GM12878 (cell line): Measurements from ENCODE around the gene TRIM63. TPM values are rescaled to one million over a fixed set of nuclear protein-coding genes. Genes with fewer than 3 reads are reported as not detected.

Experiments used
- ATAC-seq: fragments of 200-7000 bp; cut with Tn5 transposase; 3 replicates; pipeline ENCODE4 v1.9.1; 2020; ENCODE audit warnings: mild to moderate bottlenecking, moderate library complexity
- BruUV-seq: library from RNA; stranded (reverse); fragments of 400-500 nt; replicated peaks from 2 replicates; lab custom pipeline; 2021; lab: Mats Ljungman, UMichigan
- CTCF ChIA-PET: fragments of 300-600 bp; sonication (Branson Sonifier 250); formaldehyde crosslinking; extraction: SDS; loops from one replicate; lab custom pipeline; 2021; ENCODE audit warnings: inconsistent platforms; lab: Yijun Ruan, JAX
- POLR2A ChIA-PET: fragments of 350-600 bp; formaldehyde crosslinking; extraction: SDS; loops from one replicate; lab custom pipeline; 2021; ENCODE audit warnings: inconsistent platforms; lab: Charles Lee
- RAD21 ChIA-PET: fragments of 300-600 bp; sonication (Branson Sonifier 250); formaldehyde crosslinking; loops from one replicate; lab custom pipeline; 2023; ENCODE audit warnings: antibody characterized with exemption; ENCODE audit not compliant: unreplicated experiment; lab: Charles Lee
- SMC1A ChIA-PET: fragments of 300-600 bp; sonication (Branson Sonifier 250); formaldehyde crosslinking; loops from one replicate; lab custom pipeline; 2023; ENCODE audit not compliant: unreplicated experiment, uncharacterized antibody; lab: Charles Lee
- DNase-seq: peaks from one replicate; pipeline ENCODE4 v3.0.0-alpha.2; 2011; ENCODE audit warnings: low read depth, low spot score
- FAIRE-seq: peaks from 3 replicates; lab custom pipeline; 2011; peaks lifted over from hg19 to GRCh38; lab: Jason Lieb, UNC
- H2AFZ ChIP-seq: 2 replicates; pipeline ENCODE4 v1.6.0; 2011; ENCODE audit warnings: low read depth, low read length, control low read depth; ENCODE audit not compliant: control insufficient read depth
- H3K27ac ChIP-seq: 2 replicates; pipeline ENCODE4 v1.5.1; 2011; ENCODE audit warnings: control low read depth; ENCODE audit not compliant: control insufficient read depth, insufficient read depth
- H3K27me3 ChIP-seq, 2 experiments: replicated peaks in 1 of 2; 2 replicates each; pipeline versions ENCODE4 v1.6.0 to v1.6.1; 2011; ENCODE audit warnings: low read length in 1 of 2; ENCODE audit not compliant: control insufficient read depth in 2 of 2, insufficient read depth in 2 of 2
- H3K36me3 ChIP-seq, 2 experiments: 2 replicates each; pipeline ENCODE4 v1.5.1; 2011; ENCODE audit warnings: low read length in 1 of 2; ENCODE audit not compliant: control insufficient read depth in 2 of 2, insufficient read depth in 2 of 2
- H3K4me1 ChIP-seq: 2 replicates; pipeline ENCODE4 v1.6.1; 2011; ENCODE audit warnings: mild to moderate bottlenecking, low read length, moderate library complexity, mixed read lengths; ENCODE audit not compliant: control insufficient read depth, insufficient read depth
- H3K4me2 ChIP-seq: 2 replicates; pipeline ENCODE4 v1.6.0; 2011; ENCODE audit warnings: control low read depth; ENCODE audit not compliant: control insufficient read depth, insufficient read depth
- H3K4me3 ChIP-seq: fragments of 200-600 bp; sonication (generic); 2 replicates; pipeline ENCODE4 v1.5.1; 2016
- H3K79me2 ChIP-seq: 2 replicates; pipeline ENCODE4 v1.6.0; 2011; ENCODE audit warnings: low read length; ENCODE audit not compliant: control insufficient read depth, insufficient read depth
- H3K9ac ChIP-seq: 2 replicates; pipeline ENCODE4 v1.8.0; 2011; ENCODE audit warnings: low read length, control low read depth, mixed read lengths; ENCODE audit not compliant: control insufficient read depth, insufficient read depth
- H3K9me3 ChIP-seq: replicated peaks from 3 replicates; pipeline ENCODE4 v1.5.1; 2011; ENCODE audit warnings: mild to moderate bottlenecking, low read length; ENCODE audit not compliant: control insufficient read depth, insufficient read depth
- H4K20me1 ChIP-seq: 2 replicates; pipeline ENCODE4 v1.6.0; 2011; ENCODE audit not compliant: control insufficient read depth, insufficient read depth
- ASH2L ChIP-seq: fragments of 300-600, 200-600 bp; sonication (generic); IDR thresholded peaks from 2 replicates; pipeline ENCODE4 v1.6.1; 2017; ENCODE audit warnings: low read depth, mild to moderate bottlenecking, borderline replicate concordance
- BCLAF1 ChIP-seq: fragments of 450-650 bp; IDR thresholded peaks from 2 replicates; pipeline ENCODE4 v1.6.1; 2017; ENCODE audit warnings: antibody characterized with exemption, mild to moderate bottlenecking, moderate library complexity
- CBX3 ChIP-seq: fragments of 200-600 bp; sonication (generic); IDR thresholded peaks from 2 replicates; pipeline ENCODE4 v1.6.1; 2016; ENCODE audit warnings: low read depth, borderline replicate concordance
- CEBPB ChIP-seq, 2 experiments: fragments of 150-350 bp in 1 of 2; IDR thresholded peaks; 2 replicates each; pipeline ENCODE4 v1.6.1; 2012 to 2014; ENCODE audit warnings: low read depth in 2 of 2, low read length in 2 of 2, borderline replicate concordance in 1 of 2, inconsistent platforms in 1 of 2
- CREB1 ChIP-seq: IDR thresholded peaks from 2 replicates; pipeline ENCODE4 v1.6.1; 2012; ENCODE audit warnings: low read depth, mild to moderate bottlenecking, inconsistent platforms
- EZH2 ChIP-seq: IDR thresholded peaks from 2 replicates; pipeline ENCODE4 v1.6.1; 2012; ENCODE audit warnings: low read depth, mild to moderate bottlenecking, control low read depth, inconsistent platforms, low read length, borderline replicate concordance; ENCODE audit not compliant: control insufficient read depth
- LARP7 ChIP-seq: fragments of 450-650 bp; IDR thresholded peaks from 2 replicates; pipeline ENCODE4 v1.6.1; 2017; ENCODE audit warnings: mild to moderate bottlenecking
- MTA2 ChIP-seq: fragments of 450-650 bp; IDR thresholded peaks from 2 replicates; pipeline ENCODE4 v1.6.1; 2016; ENCODE audit warnings: low read depth, mild to moderate bottlenecking, moderate library complexity
- NR2F1 ChIP-seq: fragments of 450-650 bp; conservative IDR thresholded peaks from 2 replicates; pipeline ENCODE4 v1.6.1; 2017; ENCODE audit warnings: mild to moderate bottlenecking
- PML ChIP-seq: IDR thresholded peaks from 2 replicates; pipeline ENCODE4 v1.6.1; 2012; ENCODE audit warnings: low read length, inconsistent platforms
- SUPT20H ChIP-seq: IDR thresholded peaks from 2 replicates; pipeline ENCODE4 v1.6.1; 2011; ENCODE audit warnings: low read depth, mild to moderate bottlenecking, low read length, moderate library complexity, borderline replicate concordance; ENCODE audit not compliant: control insufficient read depth
- USF1 ChIP-seq: IDR thresholded peaks from 2 replicates; pipeline ENCODE4 v1.6.1; 2011; ENCODE audit warnings: borderline replicate concordance, low read depth, mild to moderate bottlenecking, moderate library complexity, mixed read lengths, low read length; ENCODE audit not compliant: insufficient read depth; ENCODE audit errors: extremely low read length
- WGBS: methylation state at CpG from one replicate; pipeline ENCODE4 v1.1.6; 2016; ENCODE audit warnings: low lambda C conversion rate; ENCODE audit not compliant: insufficient replicate concordance, insufficient coverage; ENCODE audit errors: missing lambda C conversion rate; 5-methylcytosine and 5-hydroxymethylcytosine counted together
- in situ Hi-C: fragments of 300-500 bp; cut with MboI; formaldehyde crosslinking; loops from 9 replicates; pipeline ENCODE4 v1.14.3; 2018; ENCODE audit warnings: mixed read lengths
- intact Hi-C: fragments of 100-400 bp; cut with micrococcal nuclease; formaldehyde crosslinking; loops from one replicate; pipeline ENCODE4 v1.14.2; 2022; ENCODE audit not compliant: unreplicated experiment
- polyA plus RNA-seq, 11 experiments: library from polyadenylated mRNA; depleted of rRNA in 4 of 11; unstranded in 6 of 11; stranded (reverse) in 5 of 11; fragments of >200 nt; fragmentation: Nextera tagmentation in 4 of 11; fragmentation: Illumina TruSeq in 1 of 11; extraction: Ambion mirVana in 4 of 11; extraction: Trizol in 1 of 11; gene quantifications; 1 replicate in 1 of 11; 2 replicates in 10 of 11; pipeline versions ENCODE4 v1.2.1 to v1.2.3, GENCODE V29; 2011 to 2016; ENCODE audit warnings: inconsistent platforms in 2 of 11, missing spikeins in 2 of 11, low read depth in 1 of 11
- total RNA-seq, 4 experiments: library from RNA; depleted of rRNA in 3 of 4; stranded (reverse); fragments of >200 nt in 3 of 4; fragmentation: Illumina TruSeq in 1 of 4; extraction: Trizol in 1 of 4; gene quantifications; 2 replicates each; pipeline versions ENCODE4 v1.2.1 to v1.2.3, GENCODE V29; 2013 to 2021
- TF ChIP-seq, protein P1 (sequence below): fragments of 450-650 bp; formaldehyde crosslinking; IDR thresholded peaks from 2 replicates; pipeline ENCODE4 v1.4.0; 2022; ENCODE audit warnings: mild to moderate bottlenecking, moderate library complexity

The TRIM63 gene
- total and polyA plus RNA-seq, 10 of the 15 experiments (the other 5 are each of a cell fraction or from before 2014, with no cell fraction given) = not detected

DNA sequence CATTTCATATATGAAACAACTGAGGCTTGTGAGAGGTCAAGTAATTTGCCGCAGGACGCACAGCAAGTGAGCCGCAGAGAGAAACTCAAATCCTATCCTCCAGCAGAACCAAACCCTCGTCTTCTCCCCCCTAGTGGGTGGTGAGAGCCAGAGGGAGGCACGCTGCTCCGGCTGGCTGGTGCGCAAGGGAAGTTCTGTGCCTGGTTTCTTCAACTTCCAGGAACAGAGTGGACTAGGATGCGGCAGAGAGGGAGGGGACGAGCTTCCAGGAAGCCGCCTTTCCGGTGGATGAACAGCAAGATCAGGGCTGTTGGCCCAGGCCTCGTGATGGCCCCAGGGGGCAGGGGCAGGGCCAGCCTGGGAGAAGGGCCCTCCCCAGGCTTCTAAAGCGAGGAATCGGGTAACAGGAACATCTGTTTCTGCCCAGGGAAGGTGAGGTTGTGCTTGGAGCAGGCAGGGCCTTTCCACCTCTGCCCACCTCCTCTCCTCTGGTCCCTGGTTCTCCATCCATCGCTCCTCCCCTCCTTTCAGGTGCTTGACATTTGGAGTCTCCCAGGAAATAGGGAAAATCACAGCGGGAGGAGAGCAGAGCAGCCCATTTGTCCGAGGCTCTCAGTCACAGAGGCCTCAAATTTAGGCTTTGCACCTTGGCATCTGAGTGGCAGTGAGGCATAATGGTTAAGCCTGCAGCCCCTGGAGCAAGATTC, 27.4 kb upstream of the TRIM63 start (continued):
- no peak for TF ChIP-seq SUPT20H
- no peak for TF ChIP-seq ASH2L
- TF ChIP-seq, protein P1, sequence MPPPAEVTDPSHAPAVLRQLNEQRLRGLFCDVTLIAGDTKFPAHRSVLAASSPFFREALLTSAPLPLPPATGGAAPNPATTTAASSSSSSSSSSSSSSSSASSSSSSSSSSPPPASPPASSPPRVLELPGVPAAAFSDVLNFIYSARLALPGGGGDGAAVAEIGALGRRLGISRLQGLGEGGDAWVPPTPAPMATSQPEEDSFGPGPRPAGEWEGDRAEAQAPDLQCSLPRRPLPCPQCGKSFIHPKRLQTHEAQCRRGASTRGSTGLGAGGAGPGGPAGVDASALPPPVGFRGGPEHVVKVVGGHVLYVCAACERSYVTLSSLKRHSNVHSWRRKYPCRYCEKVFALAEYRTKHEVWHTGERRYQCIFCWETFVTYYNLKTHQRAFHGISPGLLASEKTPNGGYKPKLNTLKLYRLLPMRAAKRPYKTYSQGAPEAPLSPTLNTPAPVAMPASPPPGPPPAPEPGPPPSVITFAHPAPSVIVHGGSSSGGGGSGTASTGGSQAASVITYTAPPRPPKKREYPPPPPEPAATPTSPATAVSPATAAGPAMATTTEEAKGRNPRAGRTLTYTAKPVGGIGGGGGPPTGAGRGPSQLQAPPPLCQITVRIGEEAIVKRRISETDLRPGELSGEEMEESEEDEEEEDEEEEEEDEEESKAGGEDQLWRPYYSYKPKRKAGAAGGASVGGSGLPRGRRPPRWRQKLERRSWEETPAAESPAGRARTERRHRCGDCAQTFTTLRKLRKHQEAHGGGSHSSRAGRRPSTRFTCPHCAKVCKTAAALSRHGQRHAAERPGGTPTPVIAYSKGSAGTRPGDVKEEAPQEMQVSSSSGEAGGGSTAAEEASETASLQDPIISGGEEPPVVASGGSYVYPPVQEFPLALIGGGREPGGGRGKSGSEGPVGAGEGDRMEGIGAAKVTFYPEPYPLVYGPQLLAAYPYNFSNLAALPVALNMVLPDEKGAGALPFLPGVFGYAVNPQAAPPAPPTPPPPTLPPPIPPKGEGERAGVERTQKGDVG (CRISPR knock-in tag) = no peak

- Histone ChIP-seq H3K36me3 (no peaks in the 10 kb centered on the region), H3K79me2 (no peaks in the 10 kb centered on the region), H3K9me3 (no peaks in the 10 kb centered on the region), H4K20me1 (no peaks in the 10 kb centered on the region), H3K4me3 (no peak overlapping the region), H3K27me3 (peaks cover 2 to 7% of the 10 kb centered on the region in 2 experiments; a peak in 2 of 4 replicates), H3K27ac (no peak overlapping the region), H3K9ac (no peak overlapping the region), H3K4me1 (no peaks in the 10 kb centered on the region), H3K4me2 (no peak overlapping the region), H2AFZ (no peak overlapping the region)
- ATAC-seq = no peak
- SMC1A ChIA-PET = no interaction called here
- POLR2A ChIA-PET = no interaction called here
- DNase-seq = no peak
- CTCF ChIA-PET = no interaction called here
- intact Hi-C loops = no loop called here
- in situ Hi-C loops = no loop called here
- no peak for FAIRE-seq
- RAD21 ChIA-PET = no interaction called here
- whole genome bisulfite sequencing = 2% methylated on average over 11 of the region's 11 CpGs
- no TSS peak for BruUV-seq
- no peak for TF ChIP-seq LARP7
- TF ChIP-seq NR2F1 = no peak
- no peak for TF ChIP-seq EZH2
- TF ChIP-seq MTA2 = no peak
- TF ChIP-seq CREB1 = no peak
- no peak for TF ChIP-seq CBX3
- TF ChIP-seq BCLAF1 = no peak
- no peak for TF ChIP-seq PML
- no peak for TF ChIP-seq USF1
- TF ChIP-seq CEBPB (IDR thresholded peaks at IDR 0.05; ENCODE audit: borderline replicate concordance in 1 of 2, low read depth in 2 of 2, low read length in 2 of 2) = no peak
Measured at GRCh38 chr1:26094076-26094669, 26.7 kb upstream of the TRIM63 start.
